ENCODE data around the gene FTCDNL1. TPM values are rescaled to one million over a fixed set of nuclear protein-coding genes. Genes with fewer than 3 reads are reported as not detected.

The FTCDNL1 gene
- total and polyA plus RNA-seq, 2 donors, result 0.94 to 2.2 TPM

GRCh38 chr2:199819746-199820145 lies 31.2 kb downstream of the FTCDNL1 start:
- H3K27ac ChIP-seq (ENCODE audit: low read depth in 1 of 2, low read length in 1 of 2), result no peak overlapping the region
- no peak overlapping the region for H3K4me3 ChIP-seq (ENCODE audit: low read length in 2 of 2)
- H3K36me3 ChIP-seq (ENCODE audit: control insufficient read depth in 2 of 2, insufficient read depth in 2 of 2, low read length in 1 of 2), result no peaks in the 10 kb centered on the region
- no peaks in the 10 kb centered on the region for H3K27me3 ChIP-seq (ENCODE audit: control insufficient read depth in 2 of 2, insufficient read depth in 1 of 2, low read length in 1 of 2)
- H3K9me3 ChIP-seq (ENCODE audit: control insufficient read depth in 2 of 2, insufficient read depth in 1 of 2, low read length in 1 of 2), result no peaks in the 10 kb centered on the region
- H3K4me1 ChIP-seq (ENCODE audit: control insufficient read depth in 2 of 2, insufficient read depth in 2 of 2, low read length in 2 of 2), result no peaks in the 10 kb centered on the region
- DNase-seq (ENCODE audit: low read depth in 6 of 9, low spot score in 9 of 9), result no peak

GRCh38 chr2:199818754-199819153 lies 32.2 kb downstream of the FTCDNL1 start:
- H3K27me3 ChIP-seq (ENCODE audit: control insufficient read depth in 2 of 2, insufficient read depth in 1 of 2, low read length in 1 of 2), result no peaks in the 10 kb centered on the region
- H3K4me3 ChIP-seq (ENCODE audit: low read length in 2 of 2), result no peak overlapping the region
- WGBS, result 95% methylated on average over 2 of the region's 2 CpGs
- H3K4me1 ChIP-seq (ENCODE audit: control insufficient read depth in 2 of 2, insufficient read depth in 2 of 2, low read length in 2 of 2), result no peaks in the 10 kb centered on the region
- no peaks in the 10 kb centered on the region for H3K9me3 ChIP-seq (ENCODE audit: control insufficient read depth in 2 of 2, insufficient read depth in 1 of 2, low read length in 1 of 2)
- H3K36me3 ChIP-seq (ENCODE audit: control insufficient read depth in 2 of 2, insufficient read depth in 2 of 2, low read length in 1 of 2), result no peaks in the 10 kb centered on the region
- DNase-seq (ENCODE audit: low read depth in 6 of 9, low spot score in 9 of 9), result no peak
- no peak overlapping the region for H3K27ac ChIP-seq (ENCODE audit: low read depth in 1 of 2, low read length in 1 of 2)

- no peaks in the 10 kb centered on the region for H3K9me3 ChIP-seq (ENCODE audit: control insufficient read depth in 2 of 2, insufficient read depth in 1 of 2, low read length in 1 of 2)
- no peak overlapping the region for H3K27ac ChIP-seq (ENCODE audit: low read depth in 1 of 2, low read length in 1 of 2)
- H3K4me1 ChIP-seq (ENCODE audit: control insufficient read depth in 2 of 2, insufficient read depth in 2 of 2, low read length in 2 of 2), result no peaks in the 10 kb centered on the region
- H3K27me3 ChIP-seq (ENCODE audit: control insufficient read depth in 2 of 2, insufficient read depth in 1 of 2, low read length in 1 of 2), result no peaks in the 10 kb centered on the region
- no peaks in the 10 kb centered on the region for H3K36me3 ChIP-seq (ENCODE audit: control insufficient read depth in 2 of 2, insufficient read depth in 2 of 2, low read length in 1 of 2)
- 36% methylated on average over 2 of the region's 2 CpGs for WGBS
- no peak for DNase-seq (ENCODE audit: low read depth in 6 of 9, low spot score in 9 of 9)
- H3K4me3 ChIP-seq (ENCODE audit: low read length in 2 of 2), result no peak overlapping the region
These were observed 33.0 kb downstream of the FTCDNL1 start for GRCh38 chr2:199818026-199818425.

- no peak for DNase-seq (ENCODE audit: low read depth in 6 of 9, low spot score in 9 of 9)
- no peak overlapping the region for H3K4me3 ChIP-seq (ENCODE audit: low read length in 2 of 2)
- H3K4me1 ChIP-seq (ENCODE audit: control insufficient read depth in 2 of 2, insufficient read depth in 2 of 2, low read length in 2 of 2), result no peaks in the 10 kb centered on the region
- no peaks in the 10 kb centered on the region for H3K36me3 ChIP-seq (ENCODE audit: control insufficient read depth in 2 of 2, insufficient read depth in 2 of 2, low read length in 1 of 2)
- no peaks in the 10 kb centered on the region for H3K27me3 ChIP-seq (ENCODE audit: control insufficient read depth in 2 of 2, insufficient read depth in 1 of 2, low read length in 1 of 2)
- no peak overlapping the region for H3K27ac ChIP-seq (ENCODE audit: low read depth in 1 of 2, low read length in 1 of 2)
- H3K9me3 ChIP-seq (ENCODE audit: control insufficient read depth in 2 of 2, insufficient read depth in 1 of 2, low read length in 1 of 2), result no peaks in the 10 kb centered on the region
These were observed 36.2 kb downstream of the FTCDNL1 start for GRCh38 chr2:199814817-199815211.

- DNase-seq (ENCODE audit: low read depth in 6 of 9, low spot score in 9 of 9), result no peak
- no peaks in the 10 kb centered on the region for H3K36me3 ChIP-seq (ENCODE audit: control insufficient read depth in 2 of 2, insufficient read depth in 2 of 2, low read length in 1 of 2)
- H3K27me3 ChIP-seq (ENCODE audit: control insufficient read depth in 2 of 2, insufficient read depth in 1 of 2, low read length in 1 of 2), result no peaks in the 10 kb centered on the region
- no peaks in the 10 kb centered on the region for H3K9me3 ChIP-seq (ENCODE audit: control insufficient read depth in 2 of 2, insufficient read depth in 1 of 2, low read length in 1 of 2)
- WGBS, result 78% methylated on average over 6 of the region's 6 CpGs
- H3K27ac ChIP-seq (ENCODE audit: low read depth in 1 of 2, low read length in 1 of 2), result no peak overlapping the region
- no peak overlapping the region for H3K4me3 ChIP-seq (ENCODE audit: low read length in 2 of 2)
- no peaks in the 10 kb centered on the region for H3K4me1 ChIP-seq (ENCODE audit: control insufficient read depth in 2 of 2, insufficient read depth in 2 of 2, low read length in 2 of 2)
These were observed 36.7 kb downstream of the FTCDNL1 start for GRCh38 chr2:199814101-199814816.

- no peak for DNase-seq (ENCODE audit: low read depth in 6 of 9, low spot score in 9 of 9)
- Histone ChIP-seq H3K27ac (ENCODE audit: low read depth in 1 of 2, low read length in 1 of 2) (no peak overlapping the region), H3K27me3 (ENCODE audit: control insufficient read depth in 2 of 2, insufficient read depth in 1 of 2, low read length in 1 of 2) (no peaks in the 10 kb centered on the region), H3K36me3 (ENCODE audit: control insufficient read depth in 2 of 2, insufficient read depth in 2 of 2, low read length in 1 of 2) (no peaks in the 10 kb centered on the region), H3K4me1 (ENCODE audit: control insufficient read depth in 2 of 2, insufficient read depth in 2 of 2, low read length in 2 of 2) (no peaks in the 10 kb centered on the region), H3K9me3 (ENCODE audit: control insufficient read depth in 2 of 2, insufficient read depth in 1 of 2, low read length in 1 of 2) (no peaks in the 10 kb centered on the region), H3K4me3 (ENCODE audit: low read length in 2 of 2) (no peak overlapping the region)
- 96% methylated on average over 8 of the region's 8 CpGs for WGBS
These were observed 38.5 kb downstream of the FTCDNL1 start for GRCh38 chr2:199812493-199812892.

DNA sequence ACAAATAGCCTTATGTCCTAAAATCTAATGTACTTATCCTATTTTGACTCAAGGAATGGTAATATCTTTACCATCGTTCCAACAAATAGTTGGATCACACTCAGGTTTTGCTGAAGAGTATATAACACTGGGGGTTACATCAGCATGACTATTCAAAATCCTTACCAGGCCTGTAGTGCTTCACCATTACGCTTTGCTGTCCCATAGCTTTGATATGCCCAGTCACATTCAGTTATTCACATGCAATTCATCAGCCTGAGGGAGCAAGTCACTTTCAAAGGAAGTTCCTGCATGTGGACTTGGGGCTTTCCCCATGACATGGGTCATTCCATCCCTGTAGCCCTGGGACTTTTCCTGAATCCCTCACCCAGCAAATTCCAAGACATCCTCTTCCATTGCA lies 39.6 kb downstream of the FTCDNL1 start:
- WGBS, result 95% methylated on average over 2 of the region's 2 CpGs
- H3K27ac ChIP-seq (ENCODE audit: low read depth in 1 of 2, low read length in 1 of 2), result no peak overlapping the region
- H3K4me3 ChIP-seq (ENCODE audit: low read length in 2 of 2), result no peak overlapping the region
- H3K36me3 ChIP-seq (ENCODE audit: control insufficient read depth in 2 of 2, insufficient read depth in 2 of 2, low read length in 1 of 2), result no peaks in the 10 kb centered on the region
- DNase-seq (ENCODE audit: low read depth in 6 of 9, low spot score in 9 of 9), result no peak
- H3K27me3 ChIP-seq (ENCODE audit: control insufficient read depth in 2 of 2, insufficient read depth in 1 of 2, low read length in 1 of 2), result no peaks in the 10 kb centered on the region
- no peaks in the 10 kb centered on the region for H3K9me3 ChIP-seq (ENCODE audit: control insufficient read depth in 2 of 2, insufficient read depth in 1 of 2, low read length in 1 of 2)
- H3K4me1 ChIP-seq (ENCODE audit: control insufficient read depth in 2 of 2, insufficient read depth in 2 of 2, low read length in 2 of 2), result no peaks in the 10 kb centered on the region

- Histone ChIP-seq H3K36me3 (ENCODE audit: control insufficient read depth in 2 of 2, insufficient read depth in 2 of 2, low read length in 1 of 2) (no peaks in the 10 kb centered on the region), H3K27ac (ENCODE audit: low read depth in 1 of 2, low read length in 1 of 2) (no peak overlapping the region), H3K4me1 (ENCODE audit: control insufficient read depth in 2 of 2, insufficient read depth in 2 of 2, low read length in 2 of 2) (no peaks in the 10 kb centered on the region), H3K27me3 (ENCODE audit: control insufficient read depth in 2 of 2, insufficient read depth in 1 of 2, low read length in 1 of 2) (no peaks in the 10 kb centered on the region), H3K4me3 (ENCODE audit: low read length in 2 of 2) (no peak overlapping the region), H3K9me3 (ENCODE audit: control insufficient read depth in 2 of 2, insufficient read depth in 1 of 2, low read length in 1 of 2) (no peaks in the 10 kb centered on the region)
- no peak for DNase-seq (ENCODE audit: low read depth in 6 of 9, low spot score in 9 of 9)
- WGBS, result 94% methylated on average over 7 of the region's 7 CpGs
These were observed 40.4 kb downstream of the FTCDNL1 start for GRCh38 chr2:199810422-199811171.

DNA sequence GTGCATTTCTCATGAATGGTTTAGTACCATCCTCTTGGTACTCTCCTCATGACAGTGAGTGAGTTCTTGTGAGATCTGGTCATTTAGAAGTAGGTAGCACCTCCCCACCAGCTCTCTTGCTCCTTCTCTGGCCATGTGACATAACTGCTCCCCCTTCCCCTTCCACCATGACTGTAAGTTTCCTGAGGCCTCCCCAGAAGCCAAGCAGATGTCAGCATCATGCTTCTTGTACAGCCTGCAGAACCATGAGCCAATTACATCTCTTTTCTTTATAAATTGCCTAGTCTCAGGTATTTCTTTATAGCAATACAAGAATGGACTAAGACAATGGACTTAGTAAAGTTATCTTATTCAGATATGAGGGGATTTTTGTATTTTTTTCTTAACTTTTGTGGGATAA lies 43.0 kb downstream of the FTCDNL1 start:
- Histone ChIP-seq H3K27ac (ENCODE audit: low read depth in 1 of 2, low read length in 1 of 2) (no peak overlapping the region), H3K36me3 (ENCODE audit: control insufficient read depth in 2 of 2, insufficient read depth in 2 of 2, low read length in 1 of 2) (no peaks in the 10 kb centered on the region), H3K4me1 (ENCODE audit: control insufficient read depth in 2 of 2, insufficient read depth in 2 of 2, low read length in 2 of 2) (no peaks in the 10 kb centered on the region), H3K4me3 (ENCODE audit: low read length in 2 of 2) (no peak overlapping the region), H3K27me3 (ENCODE audit: control insufficient read depth in 2 of 2, insufficient read depth in 1 of 2, low read length in 1 of 2) (no peaks in the 10 kb centered on the region), H3K9me3 (ENCODE audit: control insufficient read depth in 2 of 2, insufficient read depth in 1 of 2, low read length in 1 of 2) (no peaks in the 10 kb centered on the region)
- DNase-seq (ENCODE audit: low read depth in 6 of 9, low spot score in 9 of 9), result no peak

Measured in thymus (tissue), 11 donors.